T-helper 2 cell treated with Interferon-gamma antibody and Interleukin-4, amounts not matched to agents 5 μg/mL and 100 μg/mL, for 36 hours (primary cell): ENCODE data around the gene CRISP1.
"Not testable (repeated sequence)": the region's sequence is repeated elsewhere in the genome, so short reads cannot be mapped to it uniquely, and the experiment has no call there.

Experiments
- DNase-seq: peaks from one replicate; pipeline ENCODE4 v3.0.0; 2021; ENCODE audit warnings: low spot score
- H3K27ac Mint-ChIP-seq: one replicate; pipeline ENCODE4 v1.8.0; 2021; ENCODE audit warnings: mild to moderate bottlenecking, mixed read lengths
- H3K27me3 Mint-ChIP-seq: one replicate; pipeline ENCODE4 v1.8.0; 2021; ENCODE audit warnings: low read depth, mixed read lengths
- H3K36me3 Mint-ChIP-seq: one replicate; pipeline ENCODE4 v1.8.0; 2021; ENCODE audit warnings: low read depth, mixed read lengths
- H3K4me1 Mint-ChIP-seq: one replicate; pipeline ENCODE4 v1.8.0; 2021; ENCODE audit warnings: low read depth, mixed read lengths
- H3K4me3 Mint-ChIP-seq: one replicate; pipeline ENCODE4 v1.8.0; 2022; ENCODE audit warnings: mild to moderate bottlenecking, moderate library complexity, mixed read lengths
- H3K9me3 Mint-ChIP-seq: one replicate; pipeline ENCODE4 v1.8.0; 2021; ENCODE audit warnings: mixed read lengths

Gene CRISP1, protein sequence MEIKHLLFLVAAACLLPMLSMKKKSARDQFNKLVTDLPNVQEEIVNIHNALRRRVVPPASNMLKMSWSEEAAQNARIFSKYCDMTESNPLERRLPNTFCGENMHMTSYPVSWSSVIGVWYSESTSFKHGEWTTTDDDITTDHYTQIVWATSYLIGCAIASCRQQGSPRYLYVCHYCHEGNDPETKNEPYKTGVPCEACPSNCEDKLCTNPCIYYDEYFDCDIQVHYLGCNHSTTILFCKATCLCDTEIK

GRCh38 chr6:49866485-49866943 is at the start of gene CRISP1:
TSS of gene CRISP1 (minus strand) at chr6:49866535. CDS start at chr6:49857400, 9,135 bp downstream.
- Mint-ChIP-seq H3K36me3 (no peaks in the 10 kb centered on the region), H3K4me3 (no peak within 1 kb of the TSS), H3K27ac (no peak within 1 kb of the TSS), H3K27me3 (no peaks in the 10 kb centered on the region), H3K9me3 (no peaks in the 10 kb centered on the region), H3K4me1 (no peaks in the 10 kb centered on the region)
- DNase-seq, result no peak

- Mint-ChIP-seq H3K4me1 (no peaks in the 10 kb centered on the region), H3K9me3 (no peaks in the 10 kb centered on the region), H3K4me3 (no peak overlapping the region), H3K27me3 (no peaks in the 10 kb centered on the region), H3K27ac (no peak overlapping the region), H3K36me3 (no peaks in the 10 kb centered on the region)
- no peak for DNase-seq
Observed at GRCh38 chr6:49915035-49915434, 48.7 kb upstream of the CRISP1 start.

GRCh38 chr6:49913636-49914375 is 47.5 kb upstream of the CRISP1 start:
- DNase-seq, result no peak
- Mint-ChIP-seq H3K27ac (no peak overlapping the region), H3K27me3 (no peaks in the 10 kb centered on the region), H3K36me3 (no peaks in the 10 kb centered on the region), H3K4me3 (no peak overlapping the region), H3K4me1 (no peaks in the 10 kb centered on the region), H3K9me3 (no peaks in the 10 kb centered on the region)

GRCh38 chr6:49912196-49912595 is 45.9 kb upstream of the CRISP1 start:
- H3K4me3 Mint-ChIP-seq, result no peak overlapping the region
- DNase-seq, result no peak
- no peaks in the 10 kb centered on the region for H3K27me3 Mint-ChIP-seq
- no peaks in the 10 kb centered on the region for H3K9me3 Mint-ChIP-seq
- H3K36me3 Mint-ChIP-seq, result no peaks in the 10 kb centered on the region
- no peaks in the 10 kb centered on the region for H3K4me1 Mint-ChIP-seq
- H3K27ac Mint-ChIP-seq, result no peak overlapping the region

DNA sequence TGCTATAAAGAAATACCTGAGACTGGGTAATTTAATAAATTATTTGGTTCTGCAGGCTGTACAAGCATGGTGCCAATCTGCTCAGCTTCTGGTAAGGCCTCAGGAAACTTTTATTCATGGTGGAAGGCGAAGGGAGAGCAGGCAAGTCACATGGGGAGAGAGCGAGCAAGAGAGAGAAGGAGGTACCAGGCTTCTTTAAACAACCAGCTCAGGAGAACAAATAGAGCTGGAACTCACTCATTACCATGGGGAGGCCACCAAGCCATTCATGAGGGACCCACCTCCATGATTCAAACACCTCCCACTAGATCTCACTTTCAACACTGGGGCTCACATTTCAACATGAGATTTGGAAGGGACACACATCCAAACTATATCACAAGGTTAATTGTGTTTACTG is 44.9 kb upstream of the CRISP1 start:
- H3K27me3 Mint-ChIP-seq, result no peaks in the 10 kb centered on the region
- no peaks in the 10 kb centered on the region for H3K4me1 Mint-ChIP-seq
- no peak overlapping the region for H3K27ac Mint-ChIP-seq
- no peak overlapping the region for H3K4me3 Mint-ChIP-seq
- no peak for DNase-seq
- no peaks in the 10 kb centered on the region for H3K36me3 Mint-ChIP-seq
- no peaks in the 10 kb centered on the region for H3K9me3 Mint-ChIP-seq

GRCh38 chr6:49909563-49909962 is 43.2 kb upstream of the CRISP1 start:
- no peak for DNase-seq
- H3K4me3 Mint-ChIP-seq, result no peak overlapping the region
- H3K4me1 Mint-ChIP-seq, result no peaks in the 10 kb centered on the region
- no peaks in the 10 kb centered on the region for H3K36me3 Mint-ChIP-seq
- no peaks in the 10 kb centered on the region for H3K9me3 Mint-ChIP-seq
- H3K27ac Mint-ChIP-seq, result no peak overlapping the region
- H3K27me3 Mint-ChIP-seq, result no peaks in the 10 kb centered on the region

GRCh38 chr6:49906526-49906925 is 40.2 kb upstream of the CRISP1 start:
- Mint-ChIP-seq H3K9me3 (no peaks in the 10 kb centered on the region), H3K27me3 (no peaks in the 10 kb centered on the region), H3K36me3 (no peaks in the 10 kb centered on the region), H3K4me1 (no peaks in the 10 kb centered on the region), H3K4me3 (no peak overlapping the region), H3K27ac (no peak overlapping the region)
- no peak for DNase-seq

DNA sequence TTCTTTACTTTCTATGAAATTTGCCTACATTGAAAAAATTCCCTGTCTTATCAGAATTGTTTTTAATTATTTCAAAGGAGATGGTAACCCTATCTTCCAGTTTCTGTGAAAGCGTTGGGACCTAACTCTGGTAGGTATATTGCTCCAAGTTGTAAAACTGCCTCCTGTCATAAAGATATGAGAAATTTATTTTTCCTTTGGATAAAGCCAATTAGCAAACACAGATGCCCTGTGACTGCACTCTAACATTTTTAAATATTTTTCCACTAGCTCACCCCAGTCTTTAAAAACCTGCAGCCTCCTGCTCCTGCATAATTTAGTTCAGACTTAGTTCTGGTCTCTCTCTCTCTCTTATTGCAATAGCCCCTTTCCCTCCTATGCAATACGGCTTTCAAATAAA is 39.0 kb upstream of the CRISP1 start:
- no peaks in the 10 kb centered on the region for H3K9me3 Mint-ChIP-seq
- no peaks in the 10 kb centered on the region for H3K36me3 Mint-ChIP-seq
- DNase-seq, result no peak
- no peaks in the 10 kb centered on the region for H3K4me1 Mint-ChIP-seq
- H3K27ac Mint-ChIP-seq, result no peak overlapping the region
- no peaks in the 10 kb centered on the region for H3K27me3 Mint-ChIP-seq
- H3K4me3 Mint-ChIP-seq, result no peak overlapping the region

- no peaks in the 10 kb centered on the region for H3K4me1 Mint-ChIP-seq
- no peaks in the 10 kb centered on the region for H3K36me3 Mint-ChIP-seq
- H3K9me3 Mint-ChIP-seq, result no peaks in the 10 kb centered on the region
- no peak overlapping the region for H3K4me3 Mint-ChIP-seq
- H3K27ac Mint-ChIP-seq, result no peak overlapping the region
- DNase-seq, result no peak
- H3K27me3 Mint-ChIP-seq, result no peaks in the 10 kb centered on the region
Observed at GRCh38 chr6:49902856-49903255, 36.5 kb upstream of the CRISP1 start.

DNA sequence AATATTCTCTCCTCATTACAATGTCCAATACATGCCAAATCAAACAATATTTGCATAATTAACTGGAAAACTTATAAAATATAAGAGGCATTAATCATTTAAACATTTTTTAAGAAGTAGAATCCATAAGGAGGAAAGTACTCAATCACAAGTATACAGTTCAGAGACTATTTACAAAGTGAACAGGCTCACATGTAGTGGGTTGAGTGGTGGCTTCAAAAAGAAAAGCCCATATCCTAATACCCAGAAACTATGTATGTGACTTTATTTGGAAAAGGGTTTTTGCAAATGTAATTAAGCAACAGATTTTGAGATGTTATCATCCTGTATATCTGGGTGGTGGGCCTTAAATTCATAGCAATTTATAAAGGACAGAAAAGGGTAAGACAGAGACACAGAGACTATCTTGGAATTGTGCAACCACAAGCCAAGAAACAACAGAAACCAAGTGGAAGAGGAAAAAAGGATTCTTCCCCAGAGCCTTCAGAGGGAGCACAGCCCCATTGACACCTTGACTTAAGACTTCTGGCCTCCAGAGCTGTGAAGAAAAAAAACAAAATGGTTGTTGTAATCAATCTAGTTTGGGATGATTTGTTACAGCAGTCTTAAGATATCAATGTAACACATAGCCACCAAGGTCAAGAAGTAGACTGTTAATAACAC is 32.7 kb upstream of the CRISP1 start:
- no peak for DNase-seq
- Mint-ChIP-seq H3K4me3 (no peak overlapping the region), H3K27me3 (no peaks in the 10 kb centered on the region), H3K27ac (no peak overlapping the region), H3K9me3 (no peaks in the 10 kb centered on the region), H3K4me1 (no peaks in the 10 kb centered on the region), H3K36me3 (no peaks in the 10 kb centered on the region)

DNA sequence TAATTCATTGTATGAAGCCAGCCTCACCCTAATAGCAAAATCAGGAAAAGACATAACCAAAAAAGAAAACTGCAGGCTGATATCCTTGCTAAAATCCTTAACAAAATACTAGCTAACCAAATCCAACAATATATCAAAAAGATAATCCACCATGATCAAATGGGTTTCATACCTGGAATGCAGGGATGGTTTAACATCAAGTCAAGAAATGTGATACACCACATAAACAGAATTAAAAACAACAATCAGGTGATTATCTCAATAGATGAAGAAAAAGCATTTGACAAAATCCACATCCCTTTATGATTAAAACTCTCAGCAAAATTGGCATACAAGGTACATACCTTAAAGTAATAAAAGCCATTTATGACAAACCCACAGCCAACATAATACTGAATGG is 29.2 kb upstream of the CRISP1 start:
- not testable (repeated sequence) for DNase-seq, H3K36me3 Mint-ChIP-seq, H3K27ac Mint-ChIP-seq, H3K4me1 Mint-ChIP-seq, H3K27me3 Mint-ChIP-seq, H3K9me3 Mint-ChIP-seq, H3K4me3 Mint-ChIP-seq

GRCh38 chr6:49892280-49892679 is 25.9 kb upstream of the CRISP1 start:
- Mint-ChIP-seq H3K27me3 (no peaks in the 10 kb centered on the region), H3K27ac (no peak overlapping the region), H3K36me3 (no peaks in the 10 kb centered on the region), H3K4me3 (no peak overlapping the region), H3K9me3 (peaks cover 4% of the 10 kb centered on the region), H3K4me1 (peaks cover 3% of the 10 kb centered on the region)
- DNase-seq, result no peak

DNA sequence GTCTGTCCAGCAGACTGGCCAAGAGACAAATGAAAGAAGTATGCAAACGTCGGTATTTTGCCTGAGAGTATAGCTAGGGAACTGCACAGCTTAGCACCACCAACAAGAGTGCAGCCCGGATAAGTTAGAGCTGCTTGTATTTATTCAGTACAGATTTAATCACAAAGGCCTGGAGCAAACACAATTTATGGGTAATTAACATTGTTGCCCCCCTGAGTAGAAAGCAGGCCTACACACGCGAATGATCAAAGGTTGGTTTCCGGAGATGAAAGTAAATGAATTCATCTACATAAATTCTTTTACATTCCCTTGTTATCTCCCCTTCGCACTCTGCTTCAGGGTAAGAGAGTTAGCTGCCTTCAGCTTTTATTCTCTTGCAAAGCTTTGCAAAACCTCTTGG is 24.7 kb upstream of the CRISP1 start:
- H3K4me3 Mint-ChIP-seq, result no peak overlapping the region
- peaks cover 3% of the 10 kb centered on the region for H3K4me1 Mint-ChIP-seq

DNA sequence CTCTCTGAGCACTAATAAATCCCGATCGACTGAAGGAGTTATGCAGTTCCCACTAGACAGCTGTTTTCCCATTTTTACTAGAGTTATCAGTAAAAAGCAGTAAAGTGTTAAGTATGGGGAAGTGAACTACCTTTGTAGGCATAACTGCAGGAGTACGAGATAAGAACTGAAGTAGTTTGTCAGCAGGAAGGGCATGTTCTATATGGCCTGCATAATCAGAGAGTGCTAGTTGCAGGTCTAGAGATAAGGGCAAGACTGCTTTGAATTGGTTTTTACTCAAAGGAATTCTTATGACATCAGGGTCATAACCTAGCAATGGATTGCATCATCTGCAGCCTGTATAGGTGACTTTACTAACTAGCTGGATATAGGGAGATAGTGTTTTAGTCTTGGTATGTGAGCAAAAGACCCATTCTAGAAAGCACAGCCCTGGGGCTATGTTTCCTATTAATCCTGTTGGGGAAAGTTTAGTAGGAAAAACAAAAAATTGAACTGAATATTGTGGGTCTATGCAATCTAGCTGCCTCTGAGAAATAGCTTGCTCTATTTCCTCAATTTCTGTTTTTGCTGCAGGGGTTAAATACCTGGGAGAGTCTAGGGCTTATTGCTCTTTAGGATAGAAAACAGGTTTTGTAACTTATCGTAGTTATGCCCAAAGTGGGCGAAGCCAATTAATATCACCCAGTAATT is 22.6 kb upstream of the CRISP1 start:
- Mint-ChIP-seq H3K27me3 (no peaks in the 10 kb centered on the region), H3K4me3 (no peak overlapping the region), H3K27ac (no peak overlapping the region), H3K4me1 (peaks cover 3% of the 10 kb centered on the region), H3K36me3 (no peaks in the 10 kb centered on the region), H3K9me3 (peaks cover 9% of the 10 kb centered on the region)
- DNase-seq, result no peak

More for the DNA sequence above, 24.7 kb upstream of the CRISP1 start:
- DNase-seq, result no peak
- no peaks in the 10 kb centered on the region for H3K27me3 Mint-ChIP-seq
- peaks cover 9% of the 10 kb centered on the region for H3K9me3 Mint-ChIP-seq
- H3K36me3 Mint-ChIP-seq, result no peaks in the 10 kb centered on the region
- H3K27ac Mint-ChIP-seq, result no peak overlapping the region
